HG03565 (cell line): ENCODE results near the gene GLUD1.
"Not testable (repeated sequence)": the region's sequence is repeated elsewhere in the genome, so short reads cannot be mapped to it uniquely, and the experiment has no call there.

Source experiments
- ATAC-seq: cut with Tn5 transposase; IDR thresholded peaks from one replicate; pipeline ENCODE4 v1.9.1; 2021; ENCODE audit warnings: mild to moderate bottlenecking, moderate library complexity; ENCODE audit not compliant: unreplicated experiment

GLUD1 gene

GRCh38 chr10:87090779-87091178, 3.9 kb downstream of the GLUD1 start:
- no peak for ATAC-seq

GRCh38 chr10:87089746-87090145, 4.9 kb downstream of the GLUD1 start:
- ATAC-seq, result no peak

- no peak for ATAC-seq
Measured at GRCh38 chr10:87085537-87085936, 9.1 kb downstream of the GLUD1 start.

- peak; percentile 53 for ATAC-seq
Measured at GRCh38 chr10:87084291-87084782, 10.3 kb downstream of the GLUD1 start.

- peak; percentile 34 for ATAC-seq
Measured at GRCh38 chr10:87083576-87084290, 10.9 kb downstream of the GLUD1 start.

- ATAC-seq, result not testable (repeated sequence)
Measured at GRCh38 chr10:87082219-87082618, 12.4 kb downstream of the GLUD1 start.

GRCh38 chr10:87081574-87081973, 13.1 kb downstream of the GLUD1 start:
- not testable (repeated sequence) for ATAC-seq

GRCh38 chr10:87080621-87081020, 14.0 kb downstream of the GLUD1 start:
- not testable (repeated sequence) for ATAC-seq

- no peak for ATAC-seq
Measured at GRCh38 chr10:87079106-87079836, 15.4 kb downstream of the GLUD1 start.

GRCh38 chr10:87076421-87076820, 18.2 kb downstream of the GLUD1 start:
- not testable (repeated sequence) for ATAC-seq

GRCh38 chr10:87072449-87072848, 22.2 kb downstream of the GLUD1 start:
- ATAC-seq, result no peak

GRCh38 chr10:87068281-87068680, 26.4 kb downstream of the GLUD1 start:
- ATAC-seq, result no peak

- ATAC-seq, result no peak
Measured at GRCh38 chr10:87066865-87067264, 27.8 kb downstream of the GLUD1 start.

- no peak for ATAC-seq
Measured at GRCh38 chr10:87066178-87066577, 28.5 kb downstream of the GLUD1 start.

GRCh38 chr10:87064651-87065050, 30.0 kb downstream of the GLUD1 start:
- no peak for ATAC-seq

GRCh38 chr10:87060280-87060928, 34.2 kb downstream of the GLUD1 start:
- no peak for ATAC-seq

- ATAC-seq, result no peak
Measured at GRCh38 chr10:87059401-87059800, 35.2 kb downstream of the GLUD1 start.

GRCh38 chr10:87058171-87058570, 36.5 kb downstream of the GLUD1 start:
- ATAC-seq, result no peak

- ATAC-seq, result no peak
Measured at GRCh38 chr10:87054373-87055295, 40.0 kb downstream of the GLUD1 start.

GRCh38 chr10:87053577-87054181, 41.0 kb downstream of the GLUD1 start:
- ATAC-seq, result no peak
